NCI-H128 (cell line): ENCODE results near the gene CHST11.
A peak's percentile ranks its signal among the peaks of the same experiment; 100 is the strongest.

ENCODE experiments used
- DNase-seq: peaks from one replicate; lab custom pipeline; 2025; ENCODE audit not compliant: unreplicated experiment; lab: John Stamatoyannopoulos, UW

The CHST11 gene

DNA sequence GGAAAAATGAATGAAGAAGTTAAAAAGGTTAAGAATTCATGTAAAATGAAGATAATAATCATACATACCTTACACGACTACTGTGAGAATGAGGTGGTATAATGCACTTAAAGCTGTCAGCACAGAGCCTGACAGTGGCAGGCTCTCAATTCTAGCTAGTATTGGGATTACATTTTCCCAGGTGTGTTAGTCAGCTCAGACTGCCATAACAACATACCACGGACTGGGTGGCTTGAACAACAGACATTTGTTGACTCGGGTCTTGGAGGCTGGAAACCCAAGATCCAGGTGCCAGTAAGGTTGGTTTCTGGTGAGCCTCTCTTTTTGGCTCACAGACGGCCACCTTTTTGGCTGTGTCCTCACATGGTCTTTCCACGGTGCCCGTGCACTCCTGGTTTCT lies 167.8 kb downstream of the CHST11 start:
- no peak for DNase-seq

DNA sequence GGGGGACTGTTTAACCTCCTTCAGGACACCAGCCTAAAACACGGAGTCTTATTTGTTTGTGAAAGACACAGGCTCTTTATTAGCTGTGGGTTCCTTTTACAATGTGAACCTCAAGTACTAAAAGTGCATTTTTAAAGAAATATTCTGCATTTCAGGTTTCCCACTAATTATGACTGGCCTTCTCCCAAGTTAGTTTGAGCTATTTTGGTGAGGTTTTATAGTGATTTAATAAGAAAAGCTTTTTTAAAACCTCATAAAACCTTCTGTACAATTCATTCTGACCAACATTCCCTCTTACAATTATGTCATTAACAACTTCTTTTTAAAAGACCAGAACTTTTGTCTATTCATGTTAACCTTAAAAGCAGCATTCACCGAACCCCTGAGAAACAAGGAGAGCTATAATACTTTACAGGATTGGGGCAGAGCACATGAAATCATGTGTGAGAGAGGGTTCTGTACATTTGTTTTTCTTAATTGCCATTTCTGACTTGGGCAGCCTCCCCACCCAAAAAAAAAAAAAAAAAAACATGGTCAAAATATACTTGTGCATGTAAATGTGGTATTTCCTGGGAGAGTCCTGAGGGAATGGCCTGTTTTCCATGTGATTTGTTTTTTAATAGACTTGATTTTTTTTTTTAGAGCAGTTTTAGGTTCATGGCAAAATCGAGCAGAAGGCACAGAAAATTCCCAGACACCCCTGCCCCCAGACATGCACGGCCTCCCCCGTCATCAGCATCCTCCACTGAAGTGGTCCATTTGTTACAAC lies 169.5 kb downstream of the CHST11 start:
- DNase-seq, result no peak

DNA sequence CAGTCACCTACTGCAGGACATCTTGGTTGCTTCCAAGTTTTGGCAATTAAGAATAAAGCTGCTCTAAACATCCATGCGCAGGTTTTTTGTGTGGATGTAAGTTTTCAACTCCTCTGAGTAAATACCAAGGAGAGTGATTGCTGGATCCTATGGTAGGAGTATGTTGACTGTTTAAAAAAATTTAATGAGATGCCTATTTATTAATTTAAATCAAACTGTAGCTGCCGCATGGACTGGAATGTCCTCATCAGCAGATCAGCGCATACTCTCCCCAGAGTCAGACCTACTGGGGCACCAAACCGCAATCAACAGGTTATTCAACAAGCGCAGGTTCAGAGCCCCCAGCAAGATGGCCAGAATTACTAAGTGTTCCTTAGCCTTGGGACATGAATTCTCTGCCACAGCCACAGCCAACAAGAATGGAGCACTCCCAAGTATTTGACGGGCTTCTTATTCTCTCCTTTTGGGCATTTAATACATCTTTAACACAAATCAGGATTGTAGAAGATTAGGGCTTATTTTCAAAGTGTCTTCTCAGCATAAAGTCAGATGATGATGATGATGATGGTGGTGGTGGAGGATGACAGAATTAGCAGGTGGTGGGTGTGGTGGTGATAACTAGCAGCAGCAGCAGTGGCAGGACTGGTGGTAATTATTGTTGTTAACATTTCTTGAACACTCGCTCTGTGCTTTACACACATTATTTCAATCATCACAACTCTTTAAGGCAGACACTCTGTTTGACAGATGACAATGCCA lies 170.7 kb downstream of the CHST11 start:
- no peak for DNase-seq

DNA sequence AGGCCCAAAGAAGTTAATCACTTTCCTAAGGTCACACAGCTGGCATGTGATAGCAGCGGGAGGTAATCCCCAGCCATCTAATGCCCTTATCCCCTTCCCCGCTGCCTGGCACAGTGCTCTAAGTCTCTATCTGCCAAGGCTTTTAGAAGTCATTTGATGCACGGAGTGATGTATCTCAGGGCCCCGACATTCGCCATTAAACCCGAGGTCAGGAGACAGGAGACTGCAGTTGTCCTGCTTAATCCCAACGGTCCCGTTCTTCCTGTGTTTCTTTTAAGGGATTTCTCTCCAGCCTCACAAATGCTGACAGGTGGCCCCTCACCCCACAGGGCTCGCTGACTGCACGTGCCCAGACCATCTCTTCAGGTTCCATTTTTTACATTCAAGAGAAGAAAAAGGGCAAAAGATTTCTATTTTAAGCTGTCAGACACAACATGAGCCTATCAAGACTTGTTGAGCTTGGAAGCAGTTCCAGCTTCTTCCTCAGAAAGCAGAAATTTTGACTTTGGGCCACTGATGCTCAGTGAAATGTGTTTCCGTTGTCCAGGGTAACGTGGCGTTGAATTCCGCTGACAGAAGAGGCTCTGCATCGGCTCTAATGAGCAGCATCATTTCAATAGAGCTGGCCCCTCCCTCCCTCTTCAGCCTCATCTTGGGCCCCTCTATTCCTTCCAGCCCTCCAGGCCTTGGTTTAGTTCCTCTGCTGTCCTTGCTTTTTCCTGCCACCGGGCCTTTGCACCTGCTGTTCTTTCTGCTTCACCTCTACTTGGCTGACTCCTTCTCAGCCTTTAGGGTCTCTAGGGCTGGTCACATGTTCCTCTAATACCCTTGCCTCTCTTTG lies 171.5 kb downstream of the CHST11 start:
- DNase-seq, result no peak

DNA sequence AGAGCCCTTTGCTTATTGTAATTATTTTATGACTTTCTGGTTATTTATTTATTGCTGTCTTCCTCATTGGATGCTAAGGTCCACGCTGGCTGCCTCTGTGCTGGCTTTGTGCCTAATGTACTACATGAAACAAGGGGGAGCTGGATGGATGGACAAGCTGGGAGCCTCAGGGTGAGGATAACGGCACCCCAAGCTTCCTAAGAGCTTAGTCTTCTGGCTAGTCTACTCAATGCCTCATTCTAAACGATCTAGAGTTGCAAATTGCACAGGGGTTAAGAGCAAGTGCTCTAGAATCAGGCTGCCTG lies 172.0 kb downstream of the CHST11 start:
- DNase-seq, result no peak

DNA sequence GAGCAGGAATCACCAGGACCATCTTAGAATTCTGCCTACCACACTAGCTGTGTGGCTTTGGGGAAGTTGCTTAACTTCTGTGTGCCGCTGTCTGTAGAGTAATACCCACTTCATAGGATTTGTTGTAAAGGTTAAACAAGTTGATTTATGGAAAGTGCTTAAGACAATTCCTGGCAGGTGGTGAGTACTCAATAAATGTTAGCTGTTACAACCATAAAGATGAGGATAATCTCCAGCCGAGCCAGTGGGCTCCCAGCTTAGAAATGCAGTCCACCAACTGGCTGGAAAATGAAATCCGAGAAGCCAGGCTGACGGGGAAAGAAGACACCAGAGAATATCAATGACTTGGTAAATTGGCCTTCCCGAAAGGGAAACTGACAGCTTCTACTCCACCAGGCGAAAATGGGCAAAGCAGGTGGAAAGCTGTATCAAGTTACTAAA lies 173.5 kb downstream of the CHST11 start:
- peak; percentile 86 for DNase-seq

DNA sequence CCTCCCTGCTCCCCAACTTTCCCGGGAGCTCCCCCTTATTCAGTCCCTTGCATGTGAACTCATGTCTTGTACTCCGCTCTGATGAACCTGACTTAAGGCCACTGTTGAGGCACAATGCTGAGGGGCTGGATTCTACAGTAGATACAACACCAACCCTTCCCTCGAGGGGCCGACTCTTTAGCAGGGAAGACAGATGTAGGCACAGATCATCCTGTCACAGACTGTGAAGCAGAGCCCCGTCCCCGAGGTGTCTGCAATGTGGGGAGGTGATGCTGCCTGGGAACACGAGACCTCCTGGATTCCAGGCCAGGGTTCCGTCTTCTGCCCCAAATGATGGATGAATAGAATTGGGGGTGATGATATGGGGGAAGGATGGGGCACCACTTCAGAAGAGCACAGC lies 175.1 kb downstream of the CHST11 start:
- DNase-seq, result no peak

DNA sequence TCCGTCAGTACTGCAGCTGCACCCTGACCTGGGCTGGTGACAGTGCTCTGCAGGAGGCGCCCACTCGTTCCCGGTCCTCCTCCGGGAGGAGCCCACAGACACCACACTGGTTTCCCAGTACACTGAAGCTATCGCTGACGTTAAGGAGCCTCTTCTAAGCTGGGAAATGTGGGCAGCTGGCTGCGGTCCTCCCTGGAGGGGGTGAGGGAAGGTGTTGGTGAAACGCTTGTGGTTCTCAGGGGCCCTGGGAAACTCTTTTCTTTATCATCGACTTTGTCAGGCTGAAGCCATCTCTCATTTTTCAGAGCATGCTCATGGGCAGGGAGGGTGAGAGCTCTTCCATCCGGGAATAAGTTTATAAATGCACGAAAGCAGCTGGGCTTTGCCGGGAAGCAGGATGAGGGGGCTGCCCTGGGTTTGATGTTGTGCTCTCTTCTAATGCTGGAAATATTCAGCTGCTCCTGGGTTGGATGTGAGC lies 176.0 kb downstream of the CHST11 start:
- DNase-seq, result no peak

DNA sequence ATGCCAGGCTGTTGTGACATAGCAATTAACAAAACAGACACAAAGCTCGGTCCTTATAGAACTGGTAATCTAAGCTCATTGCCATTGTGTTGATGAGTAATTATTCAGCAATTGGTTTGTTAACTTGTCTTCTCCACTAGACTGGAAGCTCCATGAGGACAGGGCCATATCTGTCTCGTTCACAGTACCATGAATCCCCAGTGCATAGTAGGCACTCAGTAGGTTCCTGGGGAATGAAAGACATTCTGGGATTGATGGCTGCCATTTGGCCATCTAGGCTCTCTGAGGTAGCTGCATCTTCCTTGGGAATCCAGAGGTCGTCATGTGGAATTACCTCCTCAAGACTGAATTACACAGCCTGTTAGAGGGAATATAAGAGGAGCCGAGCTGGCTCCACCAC lies 177.3 kb downstream of the CHST11 start:
- no peak for DNase-seq

DNA sequence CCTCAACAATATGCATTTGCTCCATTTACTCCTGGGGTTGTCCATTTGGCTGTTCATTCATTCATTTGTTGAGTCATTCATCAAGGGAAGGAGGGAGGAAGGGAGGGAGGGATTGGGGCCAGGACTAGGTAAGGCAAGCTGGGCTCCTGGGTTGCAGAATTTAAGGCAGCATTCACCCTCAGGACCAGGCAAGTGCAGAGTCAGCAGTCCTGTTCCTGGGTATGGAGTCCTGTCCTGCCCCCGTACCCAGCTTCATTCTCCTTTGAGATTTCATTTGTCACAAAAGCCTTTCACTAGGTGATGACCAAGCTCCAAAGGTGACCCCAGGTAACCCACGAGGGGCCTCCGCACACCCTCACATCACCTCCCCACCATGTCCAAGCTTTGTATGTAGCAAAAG lies 178.1 kb downstream of the CHST11 start:
- no peak for DNase-seq

DNA sequence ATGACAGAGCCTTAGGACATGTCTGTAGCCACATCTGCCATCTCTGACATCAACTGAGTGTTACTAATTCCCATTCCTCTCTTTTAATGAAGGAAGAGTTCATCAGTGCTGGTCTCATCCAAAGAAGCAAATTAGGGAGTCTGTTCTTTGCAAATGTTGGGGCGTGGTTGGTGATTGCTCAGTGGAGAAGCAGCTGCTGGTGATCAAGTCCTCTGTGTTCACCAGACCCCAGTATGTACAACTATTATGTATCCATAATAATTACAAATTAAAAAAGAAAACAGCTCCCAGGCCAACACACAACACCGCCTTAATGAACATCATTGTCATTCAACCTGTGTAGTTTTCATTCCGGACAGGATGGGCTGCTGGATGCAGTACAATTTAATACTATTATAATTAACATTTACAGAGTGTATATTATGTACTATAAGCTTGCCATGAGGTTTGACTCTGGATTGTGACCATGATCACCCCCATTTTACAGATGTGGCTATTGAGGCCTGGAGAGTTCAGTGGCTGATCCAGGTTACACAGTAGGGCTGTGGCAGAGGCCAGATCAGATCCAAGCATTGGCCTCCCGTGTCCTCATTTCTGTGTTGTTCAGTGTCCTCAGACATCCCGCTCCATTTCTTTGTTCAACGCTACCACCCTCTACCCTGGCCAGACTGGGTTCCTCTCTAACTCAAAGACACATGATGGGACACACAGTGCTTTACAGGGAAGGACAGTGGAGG lies 179.0 kb downstream of the CHST11 start:
- no peak for DNase-seq

DNA sequence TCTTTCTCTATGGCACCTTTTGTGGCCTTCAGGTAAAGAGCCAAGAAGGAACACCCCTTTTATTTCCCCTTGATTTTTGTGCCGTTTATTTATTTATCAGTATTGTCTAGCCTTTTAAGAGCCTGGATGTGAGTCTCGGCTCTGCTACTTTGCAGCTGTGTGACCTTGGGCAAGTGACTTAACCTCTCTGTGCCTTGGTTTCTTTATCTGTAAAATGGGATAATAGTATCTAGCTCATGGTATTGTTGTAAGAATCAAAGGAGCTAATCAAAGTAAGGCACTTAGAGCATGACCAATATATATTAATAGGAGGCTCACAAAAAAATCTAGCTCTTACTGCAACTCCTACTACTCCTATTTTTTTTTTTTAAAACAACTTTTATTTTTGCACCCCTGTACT lies 179.7 kb downstream of the CHST11 start:
- DNase-seq, result no peak

DNA sequence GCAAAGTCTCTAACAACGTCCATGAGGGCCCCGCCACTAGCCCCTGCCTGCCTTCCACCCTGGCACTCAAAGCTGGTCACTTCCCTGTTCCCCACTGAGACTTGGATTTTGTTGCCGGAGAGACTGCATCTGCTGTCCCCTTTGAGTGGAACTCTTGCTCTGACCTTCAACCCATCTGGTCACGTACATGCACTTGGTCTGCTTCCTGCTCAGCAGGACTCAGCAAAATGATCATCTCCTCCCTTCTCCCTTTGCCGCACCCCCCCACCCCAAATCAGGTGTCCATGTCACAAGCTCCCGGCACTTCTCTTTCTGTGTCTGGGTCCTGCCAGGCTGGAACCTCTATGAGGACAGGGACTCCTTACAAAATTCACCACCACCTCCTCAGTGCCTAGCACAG lies 180.9 kb downstream of the CHST11 start:
- no peak for DNase-seq

DNA sequence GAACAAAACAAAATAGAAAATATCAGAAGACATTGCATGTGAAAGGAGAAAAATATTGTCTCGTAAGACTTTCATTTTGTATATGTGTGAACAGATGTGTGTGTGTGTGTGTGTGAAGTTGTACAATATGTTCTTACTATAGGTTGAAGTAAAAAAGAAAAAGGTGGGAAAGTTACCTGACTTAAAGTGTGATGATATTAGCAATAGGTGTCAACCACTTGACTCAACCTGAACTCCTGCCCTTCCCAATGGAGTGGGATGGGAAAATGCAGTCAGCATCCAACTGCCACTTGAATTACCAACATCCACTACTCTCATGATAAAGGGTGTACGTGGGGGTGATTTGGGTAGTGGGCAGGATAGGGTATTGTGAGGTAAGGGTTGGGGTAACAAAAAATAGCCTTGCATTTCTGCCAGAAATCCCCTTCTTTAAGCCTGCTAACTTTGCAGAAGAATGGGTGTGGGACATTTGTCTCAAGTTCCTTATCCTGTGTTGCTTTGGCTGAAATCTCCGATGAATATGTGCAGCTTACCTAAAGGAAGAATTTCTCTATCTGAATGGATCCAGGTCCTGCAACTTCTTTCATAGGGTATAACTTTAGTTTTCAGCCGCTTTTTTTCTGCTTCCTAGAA lies 181.6 kb downstream of the CHST11 start:
- DNase-seq, result no peak

DNA sequence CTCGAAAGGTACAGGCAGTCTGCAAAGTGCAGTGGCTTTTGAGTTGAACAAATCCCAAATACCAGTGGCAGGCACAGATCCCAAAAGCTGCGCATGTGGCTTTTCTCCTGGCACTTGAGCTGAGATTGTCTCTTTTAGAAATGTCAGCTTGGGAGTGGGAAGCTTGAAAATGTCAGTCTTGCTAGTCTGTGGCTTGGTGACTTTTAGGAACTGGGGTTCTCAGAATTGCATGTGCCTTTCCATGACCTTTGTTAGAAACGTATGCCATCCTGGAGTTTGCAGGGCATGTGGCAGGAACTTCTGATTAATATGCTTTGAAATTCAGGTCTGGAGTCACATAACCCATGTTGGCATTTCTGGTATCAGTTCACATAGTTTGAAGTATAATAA lies 182.1 kb downstream of the CHST11 start:
- DNase-seq, result no peak

DNA sequence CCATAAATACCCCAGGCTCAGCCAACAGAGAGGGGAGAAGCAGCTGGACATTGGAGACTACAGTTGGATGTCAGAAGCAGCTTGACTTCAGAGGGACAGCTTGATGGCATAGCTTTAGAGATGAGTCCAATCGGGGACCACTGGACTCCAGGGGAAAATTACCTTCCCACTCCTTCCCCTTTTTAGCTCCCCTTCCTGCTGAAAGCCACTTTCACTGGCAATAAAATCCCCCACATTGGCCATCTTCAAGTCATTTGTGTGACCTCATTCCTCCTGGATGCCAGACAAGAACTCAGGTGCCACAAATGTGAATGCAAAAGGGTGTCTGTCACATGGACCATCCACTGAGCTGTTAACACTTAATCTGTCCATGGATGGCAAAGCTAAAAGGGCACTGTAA lies 184.2 kb downstream of the CHST11 start:
- no peak for DNase-seq

DNA sequence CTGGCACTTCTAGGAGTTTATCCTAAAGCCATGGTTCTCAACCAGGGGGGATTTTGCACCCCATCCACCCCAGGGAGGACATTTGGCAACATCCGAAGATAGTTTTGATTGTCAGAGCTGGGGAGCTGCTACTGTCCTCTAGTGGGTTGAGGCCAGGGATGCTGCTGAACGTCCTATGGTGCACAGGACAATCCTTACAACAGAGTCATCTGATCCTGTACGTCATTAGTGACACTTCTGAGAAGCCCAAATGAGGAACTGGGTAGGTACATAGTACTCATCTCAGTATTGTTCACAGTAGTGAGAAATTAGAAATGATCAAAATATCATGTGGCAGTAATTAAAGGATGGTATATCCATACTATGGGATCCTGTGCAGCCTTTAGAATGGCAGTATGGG lies 185.1 kb downstream of the CHST11 start:
- DNase-seq, result no peak

DNA sequence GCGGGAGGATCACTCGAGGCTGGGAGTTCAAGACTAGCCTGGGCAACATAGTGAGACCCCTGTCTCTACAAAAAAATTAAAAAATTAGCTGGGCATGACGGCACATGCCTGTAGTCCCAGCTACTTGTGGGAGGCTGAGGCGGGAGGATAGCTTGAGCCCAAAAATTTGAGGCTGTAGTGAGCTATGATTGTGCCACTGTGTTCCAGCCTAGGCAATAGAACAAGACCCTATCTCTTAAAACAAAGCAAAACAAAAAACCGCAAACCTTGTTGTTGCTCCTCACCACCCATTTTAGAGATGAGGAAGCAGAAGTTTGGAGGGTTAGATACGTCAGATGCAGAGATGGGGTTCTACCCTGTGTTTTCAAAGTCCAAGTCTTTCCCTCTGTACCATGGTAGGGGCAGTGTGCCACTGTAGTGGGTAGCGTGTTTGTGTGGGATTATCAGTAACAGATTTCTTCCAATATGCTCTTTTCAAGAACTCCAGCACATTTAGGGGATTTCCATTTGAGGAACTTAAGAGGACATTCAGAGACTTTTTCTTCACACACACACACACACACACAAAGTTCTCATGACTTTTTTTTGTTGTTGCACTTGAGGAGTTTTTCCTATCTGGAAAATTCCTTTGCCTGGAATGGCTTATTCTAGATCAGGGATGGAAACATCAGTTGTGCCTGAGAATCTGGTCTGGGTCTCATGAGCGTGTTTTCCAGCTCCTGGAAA lies 186.5 kb downstream of the CHST11 start:
- DNase-seq, result no peak

DNA sequence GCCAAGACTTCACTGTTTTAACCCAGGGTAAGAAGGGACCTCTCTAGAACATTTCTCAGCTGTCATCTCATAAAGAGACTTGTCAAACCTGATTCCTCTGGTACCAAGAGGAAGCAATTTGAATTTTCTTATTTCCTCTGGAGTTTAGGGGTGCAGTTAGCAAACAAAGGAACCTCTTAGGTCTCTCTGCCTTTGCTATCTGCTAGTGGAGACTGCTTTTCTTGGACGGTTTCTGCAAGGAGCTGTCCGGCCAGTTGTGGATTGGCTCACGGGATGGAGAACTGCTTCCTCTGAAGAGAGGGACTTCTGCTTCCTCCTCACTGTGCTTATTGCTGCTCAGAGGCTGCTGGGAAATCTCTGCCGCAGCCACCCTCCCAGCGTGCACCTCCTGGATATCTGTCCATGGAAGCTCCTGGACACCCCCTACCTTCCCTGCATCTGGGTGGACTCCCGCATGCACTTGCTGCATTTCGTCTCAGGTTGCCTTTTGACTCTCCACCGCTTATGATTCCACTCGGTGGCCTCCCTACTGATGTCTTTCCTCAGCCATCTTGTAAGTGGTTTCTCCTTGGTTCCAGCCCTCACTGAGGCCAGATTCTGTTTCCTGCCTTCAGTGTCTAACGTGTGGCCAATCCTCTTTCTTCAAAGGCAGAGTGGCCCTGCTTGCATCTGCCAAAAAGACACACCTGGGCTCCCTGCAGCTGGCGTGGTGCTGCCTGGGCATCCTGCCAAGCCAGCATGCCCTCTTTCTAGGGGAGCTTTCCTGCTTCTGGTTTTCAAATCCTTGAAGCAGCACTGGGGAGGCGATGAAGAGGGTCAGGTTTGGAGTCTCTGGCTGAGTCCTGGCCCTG lies 187.3 kb downstream of the CHST11 start:
- peak; percentile 44 for DNase-seq
